ENCODE data around the gene CPO.
"Not testable (repeated sequence)": the region's sequence is repeated elsewhere in the genome, so short reads cannot be mapped to it uniquely, and the experiment has no call there.

Gene CPO, protein sequence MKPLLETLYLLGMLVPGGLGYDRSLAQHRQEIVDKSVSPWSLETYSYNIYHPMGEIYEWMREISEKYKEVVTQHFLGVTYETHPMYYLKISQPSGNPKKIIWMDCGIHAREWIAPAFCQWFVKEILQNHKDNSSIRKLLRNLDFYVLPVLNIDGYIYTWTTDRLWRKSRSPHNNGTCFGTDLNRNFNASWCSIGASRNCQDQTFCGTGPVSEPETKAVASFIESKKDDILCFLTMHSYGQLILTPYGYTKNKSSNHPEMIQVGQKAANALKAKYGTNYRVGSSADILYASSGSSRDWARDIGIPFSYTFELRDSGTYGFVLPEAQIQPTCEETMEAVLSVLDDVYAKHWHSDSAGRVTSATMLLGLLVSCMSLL

GRCh38 chr2:206939340-206939739, at the start of gene CPO:
Gene CPO, plus strand, starts transcription at chr2:206939518. Its CDS starts 82 bp downstream, at chr2:206939600.
- no peak for DNase-seq (ENCODE audit: low read depth in 3 of 3)

GRCh38 chr2:206890179-206890578, 49.1 kb upstream of the CPO start:
- DNase-seq (ENCODE audit: low read depth in 3 of 3), result no peak

DNA sequence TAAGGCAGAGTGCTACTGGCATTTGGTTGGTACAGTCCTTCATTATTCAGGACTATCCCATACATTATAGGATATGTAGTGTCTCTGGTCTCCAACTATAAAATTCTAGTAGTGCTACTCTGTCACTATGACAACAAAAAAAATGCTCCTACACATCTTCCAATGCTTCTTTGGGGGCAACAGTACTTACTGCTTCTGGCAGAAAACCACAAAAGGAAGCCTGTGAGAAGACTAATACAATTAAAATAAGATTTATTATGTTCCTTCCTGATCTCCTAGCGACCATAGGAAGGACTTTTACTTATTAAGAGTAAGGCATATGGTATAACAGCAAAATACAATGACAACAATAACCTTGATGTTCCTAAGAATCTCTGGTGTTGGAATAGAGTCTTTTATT, 48.4 kb upstream of the CPO start:
- no peak for DNase-seq (ENCODE audit: low read depth in 3 of 3)

- no peak for DNase-seq (ENCODE audit: low read depth in 3 of 3)
Measured at GRCh38 chr2:206915121-206915520, 24.2 kb upstream of the CPO start.

DNA sequence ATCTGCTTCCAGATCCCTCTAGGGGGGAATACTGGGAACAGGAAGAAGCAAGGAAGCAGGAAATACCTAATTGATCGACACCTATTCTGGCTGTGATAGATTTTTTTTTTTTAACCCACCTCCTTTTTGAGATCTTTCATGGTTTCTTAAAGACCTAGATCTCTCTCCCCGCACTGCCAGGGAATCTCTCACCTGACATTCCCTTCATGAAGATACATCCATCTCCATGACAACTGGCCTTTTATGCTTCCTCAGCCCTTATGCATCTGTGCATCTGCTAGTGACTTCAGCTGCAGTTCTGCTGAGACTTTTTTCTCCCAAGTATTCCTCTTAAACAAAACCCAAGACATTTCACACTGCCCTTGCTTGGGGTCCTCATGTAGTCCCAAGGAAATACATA, 21.1 kb upstream of the CPO start:
- DNase-seq (ENCODE audit: low read depth in 3 of 3), result no peak

DNA sequence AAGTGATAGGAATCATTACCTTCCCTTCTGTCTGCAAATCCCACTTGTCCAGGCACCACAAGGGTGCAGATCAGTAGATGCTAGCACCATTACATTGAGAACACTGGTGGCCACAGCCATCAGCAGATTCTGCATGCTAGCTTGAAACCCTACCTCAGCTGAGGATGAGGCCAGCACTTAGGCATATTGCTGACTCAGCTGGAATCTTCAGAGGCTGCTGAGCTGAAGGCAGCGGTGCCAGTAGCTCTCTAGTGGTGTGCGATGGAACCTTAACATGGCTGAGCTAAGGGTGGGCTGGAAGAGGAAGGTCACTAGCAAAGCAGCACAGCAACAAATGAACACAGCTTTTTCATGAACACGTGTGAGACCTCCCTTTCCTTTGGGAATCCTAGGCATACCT, 19.0 kb upstream of the CPO start:
- no peak for DNase-seq (ENCODE audit: low read depth in 3 of 3)

DNA sequence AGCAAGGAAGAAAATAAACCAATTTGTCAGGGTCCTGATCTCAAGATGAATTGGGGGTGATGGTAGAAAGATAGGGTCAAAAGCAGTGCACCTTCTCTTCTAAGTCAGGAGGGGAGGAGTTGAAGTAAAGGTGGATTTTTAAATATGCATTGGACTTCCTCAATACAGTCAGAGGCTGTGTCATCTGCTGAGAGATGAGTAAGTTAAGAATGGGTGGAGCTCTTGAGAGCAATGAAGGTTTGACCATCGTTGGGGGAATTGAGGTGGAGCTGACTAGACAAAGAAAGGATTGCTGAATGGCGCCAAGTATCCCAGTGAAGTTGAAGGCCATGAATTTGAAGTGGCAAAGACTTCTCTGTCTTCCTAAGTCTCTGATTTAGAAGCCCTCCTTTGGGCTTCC, 18.4 kb upstream of the CPO start:
- DNase-seq (ENCODE audit: low read depth in 3 of 3), result no peak

DNA sequence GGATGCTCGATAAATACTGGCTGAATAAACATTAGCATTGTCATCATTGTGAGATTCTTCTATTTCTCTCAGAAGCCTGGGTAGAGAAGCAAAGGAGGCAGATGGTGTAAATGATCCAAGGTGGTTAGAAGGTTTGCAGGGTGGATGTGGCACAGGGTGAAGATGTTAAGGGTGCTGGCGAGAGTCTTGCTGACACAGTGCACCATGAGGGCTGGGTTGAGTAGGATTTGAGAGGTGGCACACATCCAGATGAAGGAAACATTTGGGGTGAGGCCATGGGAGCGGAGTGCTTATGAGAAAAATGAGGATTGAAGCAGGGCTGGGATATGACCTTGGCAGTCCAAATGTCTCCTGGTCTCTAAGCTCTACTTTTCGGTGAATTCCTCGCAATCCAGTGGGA, 17.8 kb upstream of the CPO start:
- no peak for DNase-seq (ENCODE audit: low read depth in 3 of 3)

DNA sequence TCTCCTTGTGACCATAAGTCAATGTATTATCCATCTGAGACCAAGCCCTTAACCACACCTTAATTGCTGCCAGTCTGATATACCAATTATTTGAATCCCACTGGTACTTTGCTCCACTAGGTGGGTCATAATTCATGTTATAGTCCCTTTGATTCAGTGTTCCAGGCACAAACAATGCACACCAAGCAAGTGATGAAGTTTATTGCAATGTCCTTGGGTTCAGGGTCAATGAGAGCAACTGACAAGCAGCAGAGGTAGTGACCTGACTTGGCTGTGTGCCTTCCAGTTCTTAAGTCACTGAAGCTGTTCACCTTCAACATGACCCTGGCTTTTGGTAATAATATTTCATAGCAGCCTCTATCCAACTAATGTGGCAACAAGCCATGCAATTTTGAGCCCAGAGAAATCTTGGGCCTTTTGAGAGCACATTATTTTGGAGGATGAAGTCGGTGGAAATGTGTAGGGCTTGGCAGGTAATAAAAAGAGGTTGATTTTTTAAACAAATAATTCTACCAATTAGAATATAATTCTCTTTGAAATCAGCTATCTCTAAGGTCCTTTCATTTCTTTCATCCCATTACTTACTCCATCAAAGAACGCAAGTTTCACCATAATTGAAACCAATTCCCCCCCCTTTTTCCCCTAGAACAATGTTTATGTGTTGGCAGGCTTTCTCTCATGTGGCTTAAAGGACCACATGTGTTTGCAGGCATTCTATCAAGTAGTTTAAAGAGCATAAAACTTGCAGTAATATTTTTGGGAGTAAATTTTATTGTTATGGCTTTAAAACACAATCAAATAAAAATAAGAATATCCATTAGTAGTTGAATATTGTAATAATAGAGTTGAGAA, 3.1 kb upstream of the CPO start:
- DNase-seq (ENCODE audit: low read depth in 3 of 3), result no peak

GRCh38 chr2:206936843-206937230, 2.5 kb upstream of the CPO start:
- no peak for DNase-seq (ENCODE audit: low read depth in 3 of 3)

GRCh38 chr2:206937555-206937954, 1.8 kb upstream of the CPO start:
- DNase-seq (ENCODE audit: low read depth in 3 of 3), result no peak

DNA sequence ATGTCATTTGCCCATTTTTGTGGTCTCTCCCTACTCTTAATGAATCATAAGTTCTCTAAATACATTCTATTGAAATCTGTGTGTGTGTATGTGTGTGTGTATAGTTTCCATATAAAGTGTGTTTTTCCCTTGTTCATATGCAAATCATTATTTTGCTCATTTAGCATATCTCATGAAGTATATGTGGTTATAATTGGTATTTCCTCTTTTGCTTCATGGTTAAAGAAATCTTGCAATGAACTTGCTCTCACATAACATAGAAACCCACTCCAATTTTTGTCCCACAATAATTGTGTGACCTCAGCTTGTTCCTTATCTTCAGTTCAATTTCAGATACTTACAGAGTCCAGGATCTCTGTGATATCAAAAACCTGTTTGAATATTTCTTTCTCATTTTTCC, 1.2 kb downstream of the CPO start:
- DNase-seq (ENCODE audit: low read depth in 3 of 3), result no peak

GRCh38 chr2:206942592-206943478, 3.5 kb downstream of the CPO start:
- DNase-seq (ENCODE audit: low read depth in 3 of 3), result no peak

DNA sequence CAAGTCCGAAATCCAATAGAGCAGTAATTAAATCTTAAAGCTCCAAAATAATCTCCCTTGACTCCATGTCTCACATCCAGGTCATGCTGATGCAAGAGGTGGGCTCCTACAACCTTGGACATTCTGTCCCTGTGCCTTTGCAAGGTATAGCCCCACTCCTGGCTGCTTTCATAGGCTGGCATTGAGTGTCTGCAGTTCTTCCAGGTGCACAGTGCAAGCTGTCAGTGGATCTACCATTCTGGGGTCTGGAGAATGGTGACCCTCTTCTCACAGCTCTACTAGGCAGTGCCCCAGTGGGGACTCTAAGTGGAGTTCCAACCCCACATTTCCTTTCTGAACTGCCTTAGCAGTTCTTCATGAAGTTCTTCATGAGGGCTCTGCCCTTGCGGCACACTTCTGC, 14.1 kb downstream of the CPO start:
- DNase-seq (ENCODE audit: low read depth in 3 of 3), result not testable (repeated sequence)

GRCh38 chr2:206955253-206955652, 15.9 kb downstream of the CPO start:
- DNase-seq (ENCODE audit: low read depth in 3 of 3), result no peak

- no peak for DNase-seq (ENCODE audit: low read depth in 3 of 3)
Measured at GRCh38 chr2:206958261-206958660, 18.9 kb downstream of the CPO start.

- DNase-seq (ENCODE audit: low read depth in 3 of 3), result no peak
Measured at GRCh38 chr2:206962966-206963365, 23.6 kb downstream of the CPO start.

- no peak for DNase-seq (ENCODE audit: low read depth in 3 of 3)
Measured at GRCh38 chr2:206968134-206969086, 29.1 kb downstream of the CPO start.

GRCh38 chr2:206969192-206969591, 29.9 kb downstream of the CPO start:
- no peak for DNase-seq (ENCODE audit: low read depth in 3 of 3)

DNA sequence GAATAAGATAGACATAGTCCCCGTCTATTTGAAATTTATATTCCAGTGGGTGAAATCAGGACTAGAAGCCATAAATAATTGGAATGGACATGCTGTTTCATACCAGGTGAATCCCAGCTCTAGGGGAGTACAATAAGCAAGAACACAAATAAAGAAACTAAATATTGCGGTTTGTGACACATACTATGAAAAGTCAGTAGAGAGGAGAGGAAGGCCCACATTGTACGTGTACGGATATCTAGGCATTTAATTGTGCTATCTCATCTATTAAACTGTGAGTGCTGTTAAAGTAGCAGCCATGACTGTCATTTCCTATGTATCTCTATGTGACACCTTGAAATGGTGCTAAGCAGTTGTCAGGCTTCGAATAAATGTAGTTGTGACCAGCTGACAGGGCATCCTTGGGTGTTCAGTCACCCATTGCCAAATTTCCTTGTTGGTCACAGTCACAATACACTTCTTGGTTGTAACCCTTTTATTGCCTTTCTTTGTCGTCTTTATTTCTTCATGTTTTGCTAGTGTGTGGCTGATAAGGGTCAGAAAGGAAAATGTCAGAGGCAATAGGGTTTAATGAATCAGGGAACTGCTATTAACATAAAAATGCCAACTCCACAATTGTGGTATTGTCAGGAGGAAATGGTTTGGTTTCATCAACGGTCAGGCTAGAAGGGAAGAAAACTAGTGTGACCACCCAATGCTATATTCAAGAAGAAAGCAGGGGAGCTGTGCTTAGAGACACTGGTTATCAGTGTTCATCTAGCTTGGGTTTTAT, 31.5 kb downstream of the CPO start:
- no peak for DNase-seq (ENCODE audit: low read depth in 3 of 3)

Data from stimulated activated CD4-positive, alpha-beta T cell treated with anti-CD3 and anti-CD28 coated beads, TNF-alpha, amount 100 ng/mL, for 24 hours (primary cell).